Activated naive CD4-positive, alpha-beta T cell treated with anti-CD3 and anti-CD28 coated beads for 36 hours (primary cell): ENCODE results near the gene LEO1. TPM values are rescaled to one million over a fixed set of nuclear protein-coding genes. Genes with fewer than 3 reads are reported as not detected.

ENCODE experiments used
- CTCF ChIA-PET: fragments of 350-600 bp; sonication (Branson Sonifier 250); formaldehyde crosslinking; loops from one replicate; lab custom pipeline; 2021; ENCODE audit warnings: antibody characterized with exemption; lab: Charles Lee
- DNase-seq: peaks from one replicate; pipeline ENCODE4 v3.0.0-alpha.2; 2020
- H3K27ac Mint-ChIP-seq: one replicate; pipeline ENCODE4 v1.8.0; 2021; ENCODE audit warnings: mild to moderate bottlenecking, mixed read lengths
- H3K27me3 Mint-ChIP-seq: one replicate; pipeline ENCODE4 v1.8.0; 2021; ENCODE audit warnings: low read depth, mixed read lengths
- H3K36me3 Mint-ChIP-seq: one replicate; pipeline ENCODE4 v1.8.0; 2021; ENCODE audit warnings: low read depth, mixed read lengths
- H3K4me1 Mint-ChIP-seq: one replicate; pipeline ENCODE4 v1.8.0; 2021; ENCODE audit warnings: low read depth, mixed read lengths
- H3K4me3 Mint-ChIP-seq: one replicate; pipeline ENCODE4 v1.8.0; 2021; ENCODE audit warnings: mild to moderate bottlenecking, moderate library complexity, mixed read lengths
- H3K9me3 Mint-ChIP-seq: one replicate; pipeline ENCODE4 v1.8.0; 2021; ENCODE audit warnings: mixed read lengths
- intact Hi-C: fragments of 100-400 bp; cut with micrococcal nuclease; formaldehyde crosslinking; loops from one replicate; pipeline ENCODE4 v1.15.1; 2023
- total RNA-seq, 2 experiments: library from RNA; stranded (reverse); gene quantifications; one replicate each; pipeline ENCODE4 v1.2.3, GENCODE V29; 2021

LEO1 gene
- total RNA-seq: 10 to 100 TPM; 21.0 to 23.8 TPM

DNA sequence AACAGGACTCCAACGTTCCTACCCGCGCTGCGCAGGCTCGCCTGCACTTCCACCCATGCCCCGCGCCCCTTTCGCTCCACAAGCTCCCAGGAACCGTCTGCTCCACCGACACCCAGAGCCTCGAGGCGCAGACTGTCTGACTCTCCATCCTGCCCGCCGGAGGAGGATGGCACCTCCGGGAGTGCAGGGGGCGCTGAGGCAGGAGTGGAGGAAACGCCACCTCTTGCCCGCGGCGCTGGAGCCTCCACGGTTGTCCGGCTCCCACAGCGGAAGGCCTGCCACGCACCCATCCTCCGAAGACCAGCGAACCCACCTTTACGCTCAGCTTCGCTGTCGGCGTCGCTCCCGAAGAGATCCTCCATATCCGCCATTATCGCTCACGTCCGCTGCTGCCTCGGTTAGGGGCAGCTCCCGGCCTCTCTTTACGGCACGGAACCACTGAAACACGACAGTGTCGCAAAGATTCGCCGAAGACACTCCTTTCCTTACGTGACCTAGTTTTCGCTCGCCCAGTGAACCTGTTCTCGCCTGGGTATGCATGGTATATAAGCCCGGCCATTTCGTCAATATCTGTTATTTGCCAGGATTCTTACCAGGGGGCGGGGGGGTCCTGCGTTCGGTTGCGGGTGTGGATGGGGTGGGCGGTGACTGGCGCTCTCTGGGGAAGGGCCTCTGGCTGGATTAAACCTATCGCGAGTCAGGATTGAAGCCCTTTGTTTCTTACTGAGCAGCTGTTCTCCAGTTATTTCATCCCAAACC is at the start of gene LEO1:
LEO1 (minus strand) TSS at position 404 of the 759 bp plus-strand sequence; CDS start at position 371, 33 bp downstream.
- intact Hi-C loops: loop anchor here (1.0 to 2.0 kb wide), 4 partner anchors 35 to 207 kb away; partner anchors contain the start of genes MAPK6 and TMOD3
- Mint-ChIP-seq H3K27ac (peak within 1 kb of the TSS; percentile 96), H3K9me3 (peaks cover 8% of the 10 kb centered on the region), H3K4me3 (peak within 1 kb of the TSS; percentile 90), H3K27me3 (peaks cover 2% of the 10 kb centered on the region), H3K36me3 (peaks cover 18% of the 10 kb centered on the region), H3K4me1 (peaks cover 24% of the 10 kb centered on the region)
- CTCF ChIA-PET: interaction anchor here (0.5 to 2.3 kb wide), 9 partner anchors 9 to 256 kb away, joined by 3 to 11 read pairs (median 3); no protein-coding TSS in a partner anchor
- peak; percentile 95 for DNase-seq

DNA sequence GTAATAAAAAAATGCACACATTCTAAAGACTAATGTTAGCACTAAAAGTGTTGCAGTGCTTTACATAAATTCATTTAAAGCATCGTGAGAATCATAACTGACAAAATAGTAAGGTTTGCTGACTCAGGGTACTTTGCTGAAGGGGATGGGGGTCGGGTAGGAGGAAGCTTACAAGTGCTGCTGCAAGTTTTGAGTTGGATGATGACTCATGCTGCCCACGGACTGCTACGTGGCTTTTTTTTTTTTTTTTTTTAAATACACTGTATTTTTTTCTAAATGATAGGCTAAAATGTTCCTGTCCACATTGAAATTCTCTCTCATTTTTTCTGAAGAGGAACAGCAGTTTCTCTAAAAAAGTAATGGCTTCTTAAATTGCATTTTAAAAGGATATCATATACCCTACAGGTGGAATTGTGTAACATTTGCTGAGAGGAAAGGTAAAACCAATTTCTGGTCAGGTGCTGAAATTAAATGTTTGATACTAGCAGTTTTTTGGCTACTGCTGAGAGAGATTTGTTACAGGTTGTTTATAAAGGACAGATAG is 49.6 kb upstream of the LEO1 start:
- CTCF ChIA-PET: interaction anchor here (2.2 kb wide), 1 partner anchor 25 kb away, joined by 6 read pairs; no protein-coding TSS in a partner anchor
- DNase-seq: peak; percentile 75
- no peaks in the 10 kb centered on the region for H3K27me3 Mint-ChIP-seq
- no peaks in the 10 kb centered on the region for H3K9me3 Mint-ChIP-seq
- no peak overlapping the region for H3K27ac Mint-ChIP-seq
- peaks cover 1% of the 10 kb centered on the region for H3K36me3 Mint-ChIP-seq
- H3K4me3 Mint-ChIP-seq: peak overlapping the region; percentile 84
- peaks cover 37% of the 10 kb centered on the region for H3K4me1 Mint-ChIP-seq
- intact Hi-C loops: loop anchor here (1.0 to 5.0 kb wide), 3 partner anchors 15 to 284 kb away; partner anchors contain the start of gene LYSMD2

DNA sequence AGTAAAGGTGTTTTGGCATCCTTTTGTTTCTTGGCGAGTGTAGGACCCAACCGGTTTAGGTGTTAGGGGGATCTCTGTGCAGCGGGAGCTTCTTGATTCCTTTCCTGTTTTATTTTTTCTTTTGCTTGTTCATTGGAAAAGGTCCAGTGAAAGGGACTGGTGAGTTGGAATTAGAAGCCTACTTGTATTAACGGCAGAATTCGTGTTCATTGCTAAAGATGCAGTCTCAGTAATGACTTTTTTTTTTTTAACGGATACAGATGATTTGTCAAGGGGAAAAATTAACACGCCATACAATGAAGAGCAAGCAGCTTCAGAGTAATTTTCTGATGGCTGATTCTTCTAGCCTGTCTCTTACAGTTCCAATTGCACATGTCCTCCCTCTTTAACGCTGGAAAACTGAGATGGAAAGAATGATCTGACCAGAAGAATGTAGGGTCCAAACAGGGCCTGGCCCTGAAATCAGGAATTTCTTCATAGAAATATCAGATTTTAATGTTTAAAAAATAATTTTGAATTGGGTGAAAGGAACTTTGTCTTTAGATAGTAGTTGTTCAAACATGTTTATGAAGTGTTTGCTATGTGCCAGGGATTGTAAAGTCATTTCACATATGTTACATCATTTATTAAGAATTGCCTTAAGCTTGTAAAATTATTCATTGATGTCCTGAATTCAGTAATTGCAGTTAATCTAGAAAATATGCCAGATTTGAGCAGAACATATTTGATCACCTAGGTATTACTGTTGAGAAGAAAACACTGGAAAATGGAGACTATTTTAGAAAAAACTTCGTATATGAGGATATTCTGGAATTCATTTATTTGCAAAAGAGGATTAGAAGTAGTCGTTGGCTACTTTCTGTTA is 48.9 kb upstream of the LEO1 start:
- Mint-ChIP-seq H3K27ac (peak overlapping the region; percentile 95), H3K36me3 (peaks cover 1% of the 10 kb centered on the region), H3K27me3 (no peaks in the 10 kb centered on the region), H3K4me1 (peaks cover 35% of the 10 kb centered on the region), H3K4me3 (peak overlapping the region; percentile 84), H3K9me3 (no peaks in the 10 kb centered on the region)
- DNase-seq: peak; percentile 15
- CTCF ChIA-PET: interaction anchor here (0.5 to 2.2 kb wide), 4 partner anchors 9 to 1172 kb away, joined by 3 to 10 read pairs (median 6); no protein-coding TSS in a partner anchor
- intact Hi-C loops: loop anchor here (1.0 to 5.0 kb wide), 4 partner anchors 14 to 283 kb away; partner anchors contain the start of gene LYSMD2

DNA sequence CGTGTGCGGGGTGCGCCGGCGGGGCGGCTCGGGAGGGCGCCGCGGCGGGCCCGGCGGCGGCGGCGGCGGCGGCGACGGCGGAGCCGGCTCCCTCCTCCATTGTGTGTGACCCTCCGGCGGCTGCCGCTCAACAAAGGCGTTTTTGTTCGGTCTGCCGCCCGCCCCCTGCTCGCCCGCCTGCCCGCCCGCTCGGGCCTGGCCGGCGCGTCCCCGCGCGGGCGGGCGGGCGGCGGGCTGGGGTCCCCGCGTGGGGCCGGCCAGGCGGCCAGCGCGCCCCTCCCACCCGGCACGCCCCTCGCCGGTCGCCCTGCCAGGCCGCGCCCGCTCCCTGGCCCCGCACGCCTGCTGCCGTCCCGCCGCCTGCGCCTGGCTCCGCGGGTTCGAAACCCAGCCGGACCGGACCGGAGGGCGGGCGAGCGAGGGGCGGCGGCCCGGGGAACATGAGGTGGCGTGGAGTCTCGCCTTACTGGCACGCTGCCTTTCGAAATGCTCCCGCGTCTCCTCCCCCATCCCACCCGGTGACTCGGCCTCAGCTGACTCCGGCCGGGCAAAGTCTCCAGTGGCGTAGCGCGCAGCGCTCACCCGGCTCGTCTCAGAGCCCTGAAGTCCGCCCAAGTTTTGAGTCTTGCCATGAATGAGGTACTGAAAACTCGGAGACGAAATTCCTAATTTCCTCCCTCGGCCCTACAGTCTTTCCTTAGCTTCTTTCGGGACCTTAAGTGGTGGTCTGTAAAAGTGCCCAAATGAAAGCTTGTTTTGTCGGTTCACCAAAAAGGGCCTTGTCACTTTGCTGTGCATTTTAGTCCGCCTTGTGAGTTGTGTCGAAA is 48.0 kb upstream of the LEO1 start:
- CTCF ChIA-PET: interaction anchor here (0.5 to 2.2 kb wide), 4 partner anchors 10 to 1171 kb away, joined by 3 to 10 read pairs (median 6); no protein-coding TSS in a partner anchor
- H3K4me1 Mint-ChIP-seq: peaks cover 35% of the 10 kb centered on the region
- H3K9me3 Mint-ChIP-seq: no peaks in the 10 kb centered on the region
- intact Hi-C loops: loop anchor here (1.0 to 10.0 kb wide), 4 partner anchors 27 to 1885 kb away; partner anchors contain the start of genes LEO1 and LYSMD2
- H3K27ac Mint-ChIP-seq: peak overlapping the region; percentile 97
- peak overlapping the region; percentile 97 for H3K4me3 Mint-ChIP-seq
- H3K36me3 Mint-ChIP-seq: peaks cover 1% of the 10 kb centered on the region
- H3K27me3 Mint-ChIP-seq: no peaks in the 10 kb centered on the region
- peak; percentile 66 for DNase-seq

DNA sequence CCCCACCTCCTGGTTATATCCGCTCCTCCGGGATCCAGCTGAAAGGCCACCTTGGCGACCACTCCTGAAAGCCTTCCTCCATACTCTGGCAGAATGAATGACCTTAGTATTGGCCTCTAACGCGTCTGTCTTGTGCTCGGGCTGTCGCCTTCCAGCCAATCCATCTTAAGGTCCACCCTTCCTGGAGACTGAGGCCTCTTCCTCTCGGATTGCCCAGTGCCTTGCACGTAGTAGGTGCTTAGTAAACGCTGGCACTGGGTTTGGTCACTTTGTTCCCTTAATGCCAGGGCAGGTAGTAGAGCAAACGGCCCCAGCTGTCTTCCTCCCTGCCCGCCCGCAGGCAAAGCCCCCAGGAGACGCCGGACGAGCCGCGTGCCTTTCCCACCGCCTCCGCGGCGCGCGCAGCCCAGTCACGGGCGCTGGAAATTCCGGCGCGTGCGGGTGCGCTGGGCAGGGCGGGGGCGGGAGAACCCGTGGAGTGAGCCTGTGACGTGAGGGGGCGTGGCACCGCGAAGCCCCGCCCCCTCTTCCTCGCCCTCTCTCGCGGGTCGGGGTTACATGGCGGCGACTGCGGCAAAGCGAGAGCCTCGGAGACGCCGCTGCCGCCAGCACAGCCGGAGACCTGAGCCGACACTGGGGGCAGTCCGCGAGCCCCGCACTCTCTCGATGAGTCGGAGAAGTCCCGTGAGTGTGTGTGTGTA is 47.3 kb upstream of the LEO1 start, which contains the start of gene MAPK6:
MAPK6 (plus strand) TSS at position 527 of the 701 bp plus-strand sequence. CDS start 27,242 bp downstream, outside the sequence.
- Mint-ChIP-seq H3K9me3 (no peaks in the 10 kb centered on the region), H3K4me1 (peaks cover 37% of the 10 kb centered on the region), H3K27ac (peak within 1 kb of the TSS; percentile 97), H3K27me3 (no peaks in the 10 kb centered on the region), H3K36me3 (peaks cover 1% of the 10 kb centered on the region), H3K4me3 (peak within 1 kb of the TSS; percentile 97)
- DNase-seq: peak; percentile 93
- CTCF ChIA-PET: no interaction called here
- intact Hi-C loops: loop anchor here (1.0 to 10.0 kb wide), 2 partner anchors 48 to 1884 kb away; partner anchors contain the start of gene LEO1

DNA sequence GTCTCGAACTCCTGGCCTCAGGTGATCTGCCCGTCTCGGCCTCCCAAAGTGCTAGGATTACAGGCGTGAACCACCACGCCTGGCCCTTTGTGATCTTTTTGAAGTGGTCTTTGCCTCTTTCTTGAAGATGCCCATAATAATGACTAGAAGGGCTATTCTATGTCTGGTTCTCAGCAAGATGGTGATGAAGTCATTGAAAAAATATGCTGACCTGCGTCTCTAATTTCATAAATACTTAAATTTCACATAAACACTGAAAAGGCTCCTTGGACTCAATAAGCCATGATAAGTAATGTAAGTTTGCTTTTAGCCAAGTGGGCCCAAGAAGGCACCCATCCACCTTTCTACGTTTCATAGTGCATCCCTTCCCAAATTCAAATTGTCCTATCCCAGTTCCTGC is 46.7 kb upstream of the LEO1 start:
- Mint-ChIP-seq H3K36me3 (peaks cover 1% of the 10 kb centered on the region), H3K4me3 (peak overlapping the region; percentile 97), H3K27ac (peak overlapping the region; percentile 79), H3K27me3 (no peaks in the 10 kb centered on the region), H3K9me3 (no peaks in the 10 kb centered on the region), H3K4me1 (peaks cover 39% of the 10 kb centered on the region)
- intact Hi-C loops: loop anchor here (10.0 kb wide), 1 partner anchor 1883 kb away; no protein-coding TSS in a partner anchor
- CTCF ChIA-PET: interaction anchor here (0.8 kb wide), 1 partner anchor 14 kb away, joined by 3 read pairs; no protein-coding TSS in a partner anchor
- no peak for DNase-seq

DNA sequence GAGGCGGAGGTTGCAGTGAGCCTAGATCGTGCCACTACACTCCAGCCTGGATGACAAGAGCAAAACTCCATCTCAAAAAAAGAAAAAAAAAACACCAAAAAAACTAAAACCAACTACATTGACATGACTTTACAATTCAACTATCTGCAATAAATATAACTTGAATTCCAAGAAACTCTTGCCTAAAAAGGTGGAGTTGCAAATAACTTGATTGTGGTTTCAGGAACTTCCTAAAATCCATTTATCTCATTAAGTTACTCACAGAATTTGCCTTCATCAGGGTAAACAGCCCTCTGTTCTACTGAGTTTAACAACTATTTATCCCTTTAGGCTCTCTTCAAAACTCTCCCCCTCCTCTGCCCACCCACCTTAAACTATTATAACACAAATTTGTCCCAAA is 44.7 kb upstream of the LEO1 start:
- Mint-ChIP-seq H3K36me3 (peaks cover 1% of the 10 kb centered on the region), H3K27ac (no peak overlapping the region), H3K9me3 (no peaks in the 10 kb centered on the region), H3K4me1 (peaks cover 38% of the 10 kb centered on the region), H3K27me3 (no peaks in the 10 kb centered on the region), H3K4me3 (no peak overlapping the region)
- intact Hi-C loops: loop anchor here (10.0 kb wide), 1 partner anchor 1882 kb away; no protein-coding TSS in a partner anchor
- DNase-seq: no peak
- CTCF ChIA-PET: interaction anchor here (0.7 kb wide), 1 partner anchor 12 kb away, joined by 3 read pairs; no protein-coding TSS in a partner anchor

DNA sequence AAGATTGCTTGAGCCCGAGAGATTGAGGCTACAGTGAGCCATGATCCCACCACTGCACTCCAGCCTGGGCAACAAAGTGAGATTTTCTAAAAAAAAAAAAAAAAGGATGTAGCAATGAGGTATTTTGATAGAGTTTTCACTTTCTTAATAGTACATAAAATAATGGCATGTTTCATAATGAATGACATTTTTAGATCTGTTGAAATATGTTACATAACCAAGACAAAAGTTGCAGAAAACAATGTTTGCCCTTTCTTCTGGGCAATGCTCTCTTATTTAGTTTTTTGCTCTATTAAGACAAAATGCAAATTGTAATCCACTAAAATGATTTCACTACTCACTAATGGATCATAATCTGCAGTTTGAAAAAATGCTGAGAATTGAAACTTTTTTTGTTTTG is 43.0 kb upstream of the LEO1 start:
- intact Hi-C loops: loop anchor here (1.0 to 10.0 kb wide), 3 partner anchors 8 to 1880 kb away; no protein-coding TSS in a partner anchor

DNA sequence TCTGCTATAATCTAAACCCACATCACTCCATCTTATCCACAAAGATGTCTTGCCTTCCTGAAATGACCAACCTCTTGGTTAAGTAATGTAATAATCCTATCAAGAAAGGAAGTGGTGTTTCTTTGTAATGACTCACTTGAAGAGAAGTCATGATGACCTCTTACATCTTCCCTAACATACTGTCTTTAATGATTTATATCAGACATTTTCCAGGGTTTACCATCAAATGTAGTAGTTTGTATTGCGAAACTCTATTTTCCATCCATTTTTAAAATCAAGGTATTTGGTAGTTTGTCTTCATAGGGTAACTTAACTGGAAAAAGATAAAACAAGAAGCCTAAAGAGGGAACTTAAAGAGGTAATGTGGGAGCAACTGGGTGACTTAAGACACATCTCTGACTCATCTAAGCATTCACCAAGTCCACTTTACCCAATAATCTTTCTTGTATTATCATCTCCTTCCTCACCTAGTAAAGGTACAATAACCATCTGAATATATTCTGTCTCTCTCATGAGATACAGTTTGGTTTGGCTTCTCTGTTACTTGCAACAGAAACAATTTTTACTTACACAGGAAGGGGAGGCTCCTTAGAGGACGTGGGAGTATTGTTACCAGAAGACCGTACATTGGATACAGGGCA is 41.7 kb upstream of the LEO1 start:
- intact Hi-C loops: loop anchor here (5.0 to 10.0 kb wide), 2 partner anchors 151 to 1878 kb away; no protein-coding TSS in a partner anchor
- no peak overlapping the region for H3K4me3 Mint-ChIP-seq
- CTCF ChIA-PET: no interaction called here

More for the DNA sequence above, 43.0 kb upstream of the LEO1 start:
- CTCF ChIA-PET: interaction anchor here (0.6 to 0.7 kb wide), 2 partner anchors 43 to 956 kb away, joined by 3 to 5 read pairs; partner anchors contain the start of gene LEO1
- H3K27ac Mint-ChIP-seq: no peak overlapping the region
- no peaks in the 10 kb centered on the region for H3K9me3 Mint-ChIP-seq
- H3K4me1 Mint-ChIP-seq: peaks cover 35% of the 10 kb centered on the region
- no peak for DNase-seq
- H3K36me3 Mint-ChIP-seq: peaks cover 1% of the 10 kb centered on the region
- no peaks in the 10 kb centered on the region for H3K27me3 Mint-ChIP-seq
- H3K4me3 Mint-ChIP-seq: no peak overlapping the region

DNA sequence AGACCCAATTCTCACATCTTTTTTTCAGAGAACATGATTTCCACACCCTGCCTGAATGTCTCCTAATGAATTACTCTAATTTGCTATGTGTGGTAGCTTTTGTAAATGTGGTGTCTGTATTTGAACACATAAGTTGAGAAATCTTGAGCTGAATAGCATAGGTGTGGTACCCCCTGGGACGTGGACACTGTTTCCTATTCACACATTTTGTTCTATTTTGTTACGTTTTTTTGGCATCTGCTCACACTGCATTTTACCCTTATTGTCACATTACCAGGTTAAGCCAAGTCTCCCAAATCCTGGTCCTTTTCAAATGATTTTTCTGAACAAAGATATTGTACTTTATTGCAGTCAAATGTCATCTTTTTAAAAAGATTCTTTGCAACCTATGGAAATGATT is 40.6 kb upstream of the LEO1 start:
- intact Hi-C loops: loop anchor here (5.0 to 10.0 kb wide), 2 partner anchors 150 to 1877 kb away; no protein-coding TSS in a partner anchor
- no peaks in the 10 kb centered on the region for H3K36me3 Mint-ChIP-seq
- no peak overlapping the region for H3K4me3 Mint-ChIP-seq
- no peaks in the 10 kb centered on the region for H3K9me3 Mint-ChIP-seq
- CTCF ChIA-PET: no interaction called here
- DNase-seq: no peak
- no peak overlapping the region for H3K27ac Mint-ChIP-seq
- H3K4me1 Mint-ChIP-seq: peaks cover 44% of the 10 kb centered on the region
- H3K27me3 Mint-ChIP-seq: no peaks in the 10 kb centered on the region

More for the DNA sequence above, 41.7 kb upstream of the LEO1 start:
- H3K27me3 Mint-ChIP-seq: no peaks in the 10 kb centered on the region
- no peak overlapping the region for H3K27ac Mint-ChIP-seq
- H3K4me1 Mint-ChIP-seq: peaks cover 38% of the 10 kb centered on the region
- no peaks in the 10 kb centered on the region for H3K36me3 Mint-ChIP-seq
- DNase-seq: no peak
- no peaks in the 10 kb centered on the region for H3K9me3 Mint-ChIP-seq
